ENCODE measurements around the gene NTN4.

Gene NTN4

GRCh38 chr12:95653771-95654546 lies 136.6 kb downstream of the NTN4 start:
- no peak for DNase-seq

DNA sequence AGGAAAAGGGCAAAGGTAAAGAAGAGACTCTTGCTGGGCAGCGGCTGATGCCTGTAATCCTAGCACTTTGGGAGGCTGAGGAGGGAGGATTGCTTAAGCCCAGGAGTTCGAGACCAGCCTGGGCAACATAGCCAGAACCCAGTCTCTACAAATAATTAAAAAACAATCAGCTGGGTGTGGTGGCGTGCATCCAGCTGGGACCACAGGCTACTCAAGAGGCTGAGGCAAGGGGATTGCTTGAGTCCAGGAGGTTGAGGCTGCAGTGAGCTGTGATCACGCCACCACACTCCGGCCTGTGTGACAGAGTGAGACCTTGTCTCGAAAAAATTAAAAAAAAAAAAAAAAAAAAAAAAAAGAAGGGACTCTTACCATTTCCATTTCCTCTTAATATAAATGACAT lies 138.9 kb downstream of the NTN4 start:
- DNase-seq: no peak

GRCh38 chr12:95648990-95649791 lies 141.4 kb downstream of the NTN4 start:
- DNase-seq: no peak

- DNase-seq: no peak
Measured at GRCh38 chr12:95646781-95647190, 143.8 kb downstream of the NTN4 start.

- no peak for DNase-seq
Measured at GRCh38 chr12:95643256-95643655, 147.3 kb downstream of the NTN4 start.

- no peak for DNase-seq
Measured at GRCh38 chr12:95642583-95642982, 148.0 kb downstream of the NTN4 start.

DNA sequence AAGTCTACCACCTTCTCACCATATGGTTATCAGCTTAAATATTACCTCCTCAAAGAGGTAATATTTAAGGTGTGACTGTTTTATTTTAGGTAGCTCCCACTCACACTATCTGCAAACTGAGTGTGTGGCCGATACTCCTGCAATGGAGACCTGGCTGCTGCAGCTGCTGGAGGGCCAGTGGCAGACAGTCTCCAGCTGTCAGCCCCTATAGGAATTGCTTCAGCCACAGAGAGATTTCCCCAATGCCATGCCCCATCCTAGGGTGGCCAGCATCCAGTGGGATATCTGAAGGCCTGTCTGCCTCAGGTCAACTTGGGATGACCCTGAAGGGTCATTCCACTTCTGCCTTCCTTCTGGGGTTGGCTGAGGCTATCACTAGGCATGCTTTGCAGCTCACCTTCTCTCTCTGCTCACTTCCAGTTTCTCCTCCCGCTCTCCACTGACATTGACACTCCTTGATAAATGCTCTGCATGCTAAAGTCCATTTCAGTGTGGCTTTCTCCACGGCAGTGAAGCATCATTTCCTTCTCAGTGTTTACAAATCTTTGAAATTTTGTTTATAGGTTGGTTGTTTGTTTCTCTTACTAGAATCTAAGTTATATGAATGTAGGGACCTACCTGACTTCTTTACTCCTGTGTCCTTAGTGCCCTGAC lies 149.1 kb downstream of the NTN4 start:
- DNase-seq: no peak

- DNase-seq: no peak
Measured at GRCh38 chr12:95640516-95640915, 150.0 kb downstream of the NTN4 start.

DNA sequence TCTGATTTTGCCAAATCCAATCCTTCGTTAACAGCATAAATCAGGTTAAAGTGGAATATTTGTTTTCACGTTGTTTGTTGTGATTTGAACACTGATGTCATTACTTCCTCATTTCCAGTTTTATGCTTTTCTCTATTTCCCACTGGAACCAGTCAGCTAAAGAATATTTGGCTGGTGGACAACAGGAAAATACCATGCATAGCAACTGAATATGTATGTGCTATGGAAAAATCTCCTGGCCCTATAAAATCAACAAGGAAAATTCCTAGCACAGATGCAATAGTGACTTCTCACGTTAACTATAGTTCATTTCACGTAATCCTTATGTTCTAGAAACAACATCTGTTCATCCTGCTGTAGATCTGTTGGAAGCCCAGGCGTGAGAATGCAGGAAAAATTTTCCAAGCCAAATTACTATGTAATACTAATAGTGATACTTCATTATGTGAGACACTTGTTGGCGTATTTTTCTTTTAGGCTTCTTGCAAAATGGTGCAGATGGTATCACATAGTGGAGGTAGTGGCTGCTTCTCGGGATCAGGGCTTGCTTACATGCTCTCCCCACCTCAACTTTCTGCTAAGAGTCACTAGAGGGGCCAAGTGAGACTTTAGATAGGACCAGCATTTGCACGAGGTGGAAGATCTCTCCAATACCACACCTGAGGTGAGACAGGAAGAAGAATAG lies 153.0 kb downstream of the NTN4 start:
- no peak for DNase-seq

GRCh38 chr12:95637010-95637409 lies 153.6 kb downstream of the NTN4 start:
- no peak for DNase-seq

DNA sequence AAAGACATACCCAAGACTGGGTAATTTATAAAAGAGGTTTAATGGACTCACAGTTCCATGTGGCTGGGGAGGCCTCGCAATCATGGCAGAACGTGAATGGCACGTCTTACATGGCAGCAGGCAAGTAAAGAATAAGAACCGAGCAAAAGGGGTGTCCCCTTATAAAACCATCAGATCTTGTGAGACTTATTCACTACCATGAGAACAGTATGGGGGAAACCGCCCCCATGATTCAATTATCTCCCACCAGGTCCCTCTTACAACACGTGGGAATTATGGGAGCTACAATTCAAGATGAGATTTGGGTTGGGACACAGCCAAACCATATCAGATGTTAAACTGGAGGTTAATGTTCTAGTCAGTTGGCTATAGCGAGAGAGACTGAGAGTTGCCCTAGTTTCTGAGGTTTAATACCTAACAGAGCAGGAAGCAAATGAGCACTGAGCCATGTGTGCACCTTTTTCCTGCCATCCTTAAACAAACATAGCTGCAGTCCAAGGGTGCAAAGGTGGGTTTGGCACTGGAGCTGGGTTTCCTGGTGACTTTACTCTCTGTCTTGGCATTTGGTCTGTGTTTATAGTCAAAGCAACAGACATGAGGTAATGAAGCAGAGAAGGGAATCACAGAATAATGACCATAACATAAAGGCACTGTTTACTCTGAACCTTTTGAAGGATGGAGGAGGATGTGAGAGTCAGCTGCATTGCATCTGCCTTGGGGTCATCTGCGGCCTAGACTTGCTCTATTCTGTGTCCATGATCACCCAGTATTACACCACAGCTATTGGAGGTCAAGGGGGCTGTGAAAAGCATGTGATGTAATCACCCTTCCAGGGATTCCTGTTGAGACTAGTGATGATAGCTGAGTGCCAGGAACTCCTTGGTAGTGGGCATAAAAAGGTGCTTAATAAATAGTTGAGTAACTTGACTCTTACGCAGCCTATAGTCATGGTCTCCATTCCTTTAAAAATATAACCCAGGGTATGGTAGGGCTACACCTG lies 155.6 kb downstream of the NTN4 start:
- DNase-seq: no peak

DNA sequence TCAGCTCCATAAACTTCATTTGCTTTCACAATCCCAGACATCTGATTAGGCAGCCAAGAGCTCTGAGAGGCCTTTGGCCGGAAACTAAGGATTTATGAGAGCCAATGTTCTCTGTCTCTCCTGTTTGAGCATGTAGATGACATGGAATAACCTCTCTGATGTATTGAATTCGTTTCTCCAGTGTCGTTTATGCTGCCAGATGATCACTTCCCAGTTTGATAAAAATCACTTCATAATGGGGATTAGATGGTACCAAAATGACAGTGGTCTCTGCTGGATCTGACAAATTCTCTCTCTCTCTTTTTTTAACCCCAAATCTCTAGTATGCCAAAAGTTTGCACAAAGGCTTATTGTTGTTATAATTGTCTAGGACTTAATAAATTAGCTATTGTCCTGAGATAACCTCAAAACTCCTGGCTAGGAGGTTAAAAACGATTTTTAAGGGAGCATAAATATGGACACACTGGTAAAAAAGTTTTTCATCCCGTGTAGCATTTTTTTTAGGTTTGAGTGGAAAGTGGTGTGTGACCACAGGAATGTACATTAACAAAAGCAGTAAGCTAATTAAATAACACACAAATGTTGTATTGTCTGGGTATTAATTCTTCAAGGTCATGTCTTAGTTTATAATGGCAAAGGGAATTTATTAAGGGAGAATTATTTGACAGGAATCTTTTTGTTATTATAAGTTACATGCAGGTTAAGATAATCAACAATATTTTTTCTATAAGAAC lies 156.7 kb downstream of the NTN4 start:
- DNase-seq: no peak

DNA sequence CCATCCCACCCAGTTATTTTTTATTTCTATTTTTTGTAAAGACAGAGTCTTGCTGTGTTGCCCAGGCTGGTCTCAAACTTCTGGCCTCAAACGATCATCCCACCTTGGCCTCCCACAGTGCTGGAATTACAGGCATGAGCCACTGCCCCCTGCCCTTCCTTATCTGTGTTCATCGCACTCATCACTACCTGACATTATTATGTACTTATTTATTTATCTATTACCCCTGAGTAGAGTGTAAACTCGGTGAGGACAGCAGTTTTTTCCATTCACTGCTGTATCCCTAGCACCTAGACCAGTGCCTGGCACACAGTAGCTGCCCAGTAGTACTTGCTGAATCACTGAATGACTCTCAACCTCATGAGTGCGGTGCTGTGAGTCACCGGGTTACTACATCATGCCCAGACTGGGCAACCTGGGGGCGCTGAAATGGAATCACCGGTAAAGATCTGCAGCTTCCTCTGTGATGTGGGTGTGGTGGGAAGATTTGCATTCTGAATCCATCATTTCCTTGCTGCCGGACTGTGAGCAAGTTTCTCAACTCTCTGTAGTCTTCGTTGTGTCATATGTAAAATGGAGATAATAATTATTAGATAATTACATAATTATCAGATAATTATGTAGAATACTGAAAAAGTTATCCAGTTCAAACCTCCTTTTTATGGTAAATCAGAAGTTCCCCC lies 157.4 kb downstream of the NTN4 start:
- DNase-seq: no peak

- DNase-seq: no peak
Measured at GRCh38 chr12:95630496-95630895, 160.1 kb downstream of the NTN4 start.

DNA sequence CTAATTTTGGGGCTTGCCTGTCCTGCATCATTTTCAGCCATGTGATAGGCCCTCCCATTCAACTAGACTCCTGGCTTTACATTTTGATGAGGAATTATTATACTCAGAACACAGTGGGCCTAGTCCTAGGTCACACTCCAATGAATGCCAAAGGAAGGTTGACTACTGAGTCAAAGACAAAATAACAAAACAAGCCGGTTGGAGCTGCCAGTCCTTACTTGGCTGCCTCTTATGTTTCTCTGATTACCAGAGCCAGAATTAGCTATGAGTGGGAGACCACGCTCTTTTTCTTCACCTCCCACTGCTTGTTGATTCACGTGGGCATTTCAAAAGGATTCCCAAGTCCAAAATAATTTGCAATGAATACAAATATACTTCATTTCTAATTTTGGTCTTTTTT lies 161.2 kb downstream of the NTN4 start:
- DNase-seq: no peak

DNA sequence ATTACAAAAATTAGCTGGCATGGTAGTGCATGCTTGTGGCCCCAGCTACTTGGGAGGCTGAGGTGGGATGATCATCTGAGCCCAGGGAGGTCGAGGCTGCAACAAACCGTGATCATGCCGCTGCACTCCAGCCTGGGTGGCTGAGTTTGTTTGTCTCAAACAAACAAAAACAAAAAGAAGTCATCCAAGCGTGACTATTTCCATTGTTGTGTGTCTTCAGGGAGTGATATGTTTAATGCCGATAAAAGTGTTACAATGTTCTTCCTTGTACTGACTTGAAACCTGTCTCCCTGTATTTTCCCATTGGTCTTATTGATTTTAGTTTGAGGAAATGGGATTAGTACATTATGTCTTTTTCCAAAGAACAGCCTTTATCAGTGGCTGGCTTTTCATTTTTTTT lies 163.7 kb downstream of the NTN4 start:
- no peak for DNase-seq

- no peak for DNase-seq
Measured at GRCh38 chr12:95625012-95625411, 165.6 kb downstream of the NTN4 start.

DNA sequence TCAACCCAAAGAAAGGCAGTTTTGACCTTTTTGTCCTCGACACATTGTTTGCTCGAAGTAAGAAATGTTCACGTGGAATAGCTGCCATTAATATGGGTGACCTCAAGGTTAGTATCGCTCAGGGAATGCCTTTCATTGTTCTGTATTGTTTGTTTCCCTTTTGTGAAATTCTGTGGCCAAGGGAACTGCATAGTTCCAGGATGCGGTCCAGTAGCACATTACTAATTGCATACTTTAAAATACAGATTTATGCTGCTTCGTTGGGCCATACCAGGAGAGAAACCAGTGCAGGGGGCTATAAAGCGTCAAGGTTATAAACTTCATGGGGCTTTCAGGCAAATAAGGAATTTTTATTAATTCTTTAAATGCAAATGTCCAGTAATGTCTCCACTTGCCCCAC lies 166.0 kb downstream of the NTN4 start:
- no peak for DNase-seq

DNA sequence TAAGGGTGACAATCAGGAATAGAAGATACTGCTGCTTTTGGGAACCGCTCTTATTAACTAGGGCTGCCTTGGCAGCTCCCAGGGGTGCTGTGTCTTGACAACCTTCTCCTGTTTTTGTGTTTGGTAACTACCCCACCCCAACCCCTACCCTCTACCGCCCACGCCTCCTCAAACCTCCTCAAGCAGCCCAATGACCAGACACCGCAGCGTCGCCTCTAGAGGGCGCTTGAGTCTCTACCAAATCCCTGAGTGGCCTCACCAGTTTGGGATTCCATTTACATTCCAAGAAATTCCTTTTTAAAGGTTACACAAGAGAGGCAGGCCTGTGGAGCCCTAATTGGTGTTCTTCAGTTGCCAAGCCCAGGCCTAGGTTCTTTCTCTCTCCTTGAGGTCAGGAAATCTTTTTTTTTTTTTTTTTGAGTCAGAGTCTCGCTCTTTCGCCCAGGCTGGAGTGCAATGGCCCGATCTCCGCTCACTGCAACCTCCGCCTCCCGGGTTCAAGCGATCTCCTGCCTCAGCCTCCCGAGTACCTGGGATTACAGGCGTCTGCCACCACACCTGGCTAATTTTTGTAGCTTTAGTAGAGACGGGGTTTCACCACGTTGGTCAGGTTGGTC lies 166.9 kb downstream of the NTN4 start:
- peak; percentile 13 for DNase-seq

GRCh38 chr12:95622879-95623278 lies 167.7 kb downstream of the NTN4 start:
- no peak for DNase-seq
